Measurements from ENCODE around the gene ZNF264.

The ZNF264 gene

DNA sequence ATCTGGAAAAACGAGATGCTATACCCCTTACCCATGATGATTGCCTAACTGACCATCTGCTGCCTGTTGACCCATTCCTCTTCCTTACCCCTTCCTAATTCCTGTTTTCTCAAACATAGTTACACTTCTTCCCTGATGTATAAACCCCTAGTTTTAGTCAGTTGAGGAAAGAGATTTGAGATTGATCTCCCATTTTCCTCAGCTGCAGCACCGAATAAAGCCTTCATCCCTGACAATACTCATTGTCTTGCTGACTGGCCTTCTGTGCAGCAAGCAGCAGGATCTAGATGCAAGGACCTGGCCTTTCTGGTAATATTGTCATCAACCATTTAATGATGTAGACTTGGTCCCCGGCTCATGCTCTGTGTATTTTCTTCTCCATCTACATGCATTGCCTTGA lies 999 bp upstream of the ZNF264 start:
- peaks cover 6% of the 10 kb centered on the region; the same call in 1 of the 2 replicates for H3K9me3 ChIP-seq (ENCODE audit: control insufficient read depth, insufficient read depth, low read depth, low read length)
- POLR2A ChIA-PET: interaction anchor here (0.8 to 2.1 kb wide), 2 partner anchors 12 to 160 kb away, joined by 3 to 17 read pairs; partner anchors contain the start of gene ZNF304
- no peak overlapping the region for H3K27ac ChIP-seq (ENCODE audit: extremely low read depth, low read depth, low read length)
- CTCF ChIA-PET: interaction anchor here (0.5 kb wide), 1 partner anchor 798 kb away, joined by 3 read pairs; no protein-coding TSS in a partner anchor
- no peaks in the 10 kb centered on the region for H3K4me1 ChIP-seq (ENCODE audit: control insufficient read depth, insufficient read depth, low read length)
- no peak for TF ChIP-seq ZNF560 (tag by site-specific recombination; IDR thresholded peaks at IDR 0.05; ENCODE audit: borderline replicate concordance)
- TF ChIP-seq ZBTB48 (tag by site-specific recombination; IDR thresholded peaks at IDR 0.05): no peak
- TF ChIP-seq, protein P1, sequence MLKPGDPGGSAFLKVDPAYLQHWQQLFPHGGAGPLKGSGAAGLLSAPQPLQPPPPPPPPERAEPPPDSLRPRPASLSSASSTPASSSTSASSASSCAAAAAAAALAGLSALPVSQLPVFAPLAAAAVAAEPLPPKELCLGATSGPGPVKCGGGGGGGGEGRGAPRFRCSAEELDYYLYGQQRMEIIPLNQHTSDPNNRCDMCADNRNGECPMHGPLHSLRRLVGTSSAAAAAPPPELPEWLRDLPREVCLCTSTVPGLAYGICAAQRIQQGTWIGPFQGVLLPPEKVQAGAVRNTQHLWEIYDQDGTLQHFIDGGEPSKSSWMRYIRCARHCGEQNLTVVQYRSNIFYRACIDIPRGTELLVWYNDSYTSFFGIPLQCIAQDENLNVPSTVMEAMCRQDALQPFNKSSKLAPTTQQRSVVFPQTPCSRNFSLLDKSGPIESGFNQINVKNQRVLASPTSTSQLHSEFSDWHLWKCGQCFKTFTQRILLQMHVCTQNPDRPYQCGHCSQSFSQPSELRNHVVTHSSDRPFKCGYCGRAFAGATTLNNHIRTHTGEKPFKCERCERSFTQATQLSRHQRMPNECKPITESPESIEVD (tag by site-specific recombination; IDR thresholded peaks at IDR 0.05): no peak
- TF ChIP-seq ZNF830 (tag by site-specific recombination; IDR thresholded peaks at IDR 0.05; ENCODE audit: low read depth): no peak
- TF ChIP-seq ZNF23 (tag by site-specific recombination; IDR thresholded peaks at IDR 0.05; ENCODE audit: borderline replicate concordance): no peak
- no peak for TF ChIP-seq ZNF10 (tag by site-specific recombination; IDR thresholded peaks at IDR 0.05)
- TF ChIP-seq ZNF660 (tag by site-specific recombination; IDR thresholded peaks at IDR 0.05): no peak
- no peak for TF ChIP-seq ZSCAN23 (tag by site-specific recombination; IDR thresholded peaks at IDR 0.05)
- no peak for TF ChIP-seq HOXA7 (CRISPR knock-in tag; IDR thresholded peaks at IDR 0.05; ENCODE audit: borderline replicate concordance)
- no peak for TF ChIP-seq ZNF776 (tag by site-specific recombination; IDR thresholded peaks at IDR 0.05; ENCODE audit: borderline replicate concordance)
- TF ChIP-seq KLF7 (tag by site-specific recombination; IDR thresholded peaks at IDR 0.05; ENCODE audit: borderline replicate concordance): no peak
- no peak for TF ChIP-seq ZNF624 (tag by site-specific recombination; IDR thresholded peaks at IDR 0.05)
- TF ChIP-seq ZIC2 (tag by site-specific recombination; IDR thresholded peaks at IDR 0.05): no peak
- TF ChIP-seq ZNF513 (tag by site-specific recombination; IDR thresholded peaks at IDR 0.05): no peak
- no peak for TF ChIP-seq ZNF768 (tag by site-specific recombination; IDR thresholded peaks at IDR 0.05)
- TF ChIP-seq ZNF350 (tag by site-specific recombination; IDR thresholded peaks at IDR 0.05): no peak
- no peak for TF ChIP-seq ZNF211 (tag by site-specific recombination; IDR thresholded peaks at IDR 0.05; ENCODE audit: low read depth)
- TF ChIP-seq ZBTB49 (tag by site-specific recombination; IDR thresholded peaks at IDR 0.05; ENCODE audit: low read depth): no peak
- TF ChIP-seq ZNF174 (tag by site-specific recombination; IDR thresholded peaks at IDR 0.05): no peak
- H3K36me3 ChIP-seq (ENCODE audit: control insufficient read depth in 2 of 2, insufficient read depth in 1 of 2, low read length in 2 of 2): peaks cover 20 to 25% of the 10 kb centered on the region in 2 experiments
- no peak overlapping the region for H3K4me3 ChIP-seq (ENCODE audit: low read depth, low read length)

DNA sequence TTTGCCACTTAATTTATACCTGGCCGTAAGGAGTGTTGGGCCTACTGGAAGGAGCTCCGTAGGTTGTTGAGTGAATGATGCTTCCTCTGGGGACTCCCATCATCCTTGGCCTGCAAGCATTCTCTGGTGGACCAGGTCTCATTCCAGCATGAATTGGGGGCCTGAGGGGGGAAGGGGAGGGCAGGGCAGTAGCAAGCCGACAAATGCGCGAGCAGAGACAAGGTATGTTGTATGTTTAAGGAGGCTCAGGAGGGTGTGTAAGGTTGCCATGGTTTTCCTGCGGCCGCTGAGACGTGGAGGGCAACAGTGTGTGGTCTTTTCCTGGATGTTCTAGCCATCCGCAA lies 749 bp downstream of the ZNF264 start:
- H3K4me3 ChIP-seq (ENCODE audit: low read depth, low read length): peak overlapping the region; percentile 97
- POLR2A ChIA-PET: interaction anchor here (0.5 to 2.1 kb wide), 4 partner anchors 10 to 48 kb away, joined by 3 to 17 read pairs (median 4); partner anchors contain the start of gene ZNF805
- no peaks in the 10 kb centered on the region for H3K4me1 ChIP-seq (ENCODE audit: control insufficient read depth, insufficient read depth, low read length)
- peaks cover 26 to 43% of the 10 kb centered on the region in 2 experiments for H3K36me3 ChIP-seq (ENCODE audit: control insufficient read depth in 2 of 2, insufficient read depth in 1 of 2, low read length in 2 of 2)
- peaks cover 6% of the 10 kb centered on the region; the same call in 1 of the 2 replicates for H3K9me3 ChIP-seq (ENCODE audit: control insufficient read depth, insufficient read depth, low read depth, low read length)
- CTCF ChIA-PET: no interaction called here
- H3K27ac ChIP-seq (ENCODE audit: extremely low read depth, low read depth, low read length): peak overlapping the region; percentile 89
- TF ChIP-seq, protein P2, sequence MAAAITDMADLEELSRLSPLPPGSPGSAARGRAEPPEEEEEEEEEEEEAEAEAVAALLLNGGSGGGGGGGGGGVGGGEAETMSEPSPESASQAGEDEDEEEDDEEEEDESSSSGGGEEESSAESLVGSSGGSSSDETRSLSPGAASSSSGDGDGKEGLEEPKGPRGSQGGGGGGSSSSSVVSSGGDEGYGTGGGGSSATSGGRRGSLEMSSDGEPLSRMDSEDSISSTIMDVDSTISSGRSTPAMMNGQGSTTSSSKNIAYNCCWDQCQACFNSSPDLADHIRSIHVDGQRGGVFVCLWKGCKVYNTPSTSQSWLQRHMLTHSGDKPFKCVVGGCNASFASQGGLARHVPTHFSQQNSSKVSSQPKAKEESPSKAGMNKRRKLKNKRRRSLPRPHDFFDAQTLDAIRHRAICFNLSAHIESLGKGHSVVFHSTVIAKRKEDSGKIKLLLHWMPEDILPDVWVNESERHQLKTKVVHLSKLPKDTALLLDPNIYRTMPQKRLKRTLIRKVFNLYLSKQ (tag by site-specific recombination; IDR thresholded peaks at IDR 0.05; ENCODE audit: borderline replicate concordance): no peak
- TF ChIP-seq ZBTB17 (tag by site-specific recombination; IDR thresholded peaks at IDR 0.05): no peak
- 0 out of 2 replicates have a peak, but pooled peaks have one; percentile 1 for TF ChIP-seq GLIS2 (tag by site-specific recombination; IDR thresholded peaks at IDR 0.05)
- no peak for TF ChIP-seq BCL11B (tag by site-specific recombination; IDR thresholded peaks at IDR 0.05; ENCODE audit: low read depth)
- TF ChIP-seq KLF10 (tag by site-specific recombination; IDR thresholded peaks at IDR 0.05): no peak
- TF ChIP-seq, protein P3, sequence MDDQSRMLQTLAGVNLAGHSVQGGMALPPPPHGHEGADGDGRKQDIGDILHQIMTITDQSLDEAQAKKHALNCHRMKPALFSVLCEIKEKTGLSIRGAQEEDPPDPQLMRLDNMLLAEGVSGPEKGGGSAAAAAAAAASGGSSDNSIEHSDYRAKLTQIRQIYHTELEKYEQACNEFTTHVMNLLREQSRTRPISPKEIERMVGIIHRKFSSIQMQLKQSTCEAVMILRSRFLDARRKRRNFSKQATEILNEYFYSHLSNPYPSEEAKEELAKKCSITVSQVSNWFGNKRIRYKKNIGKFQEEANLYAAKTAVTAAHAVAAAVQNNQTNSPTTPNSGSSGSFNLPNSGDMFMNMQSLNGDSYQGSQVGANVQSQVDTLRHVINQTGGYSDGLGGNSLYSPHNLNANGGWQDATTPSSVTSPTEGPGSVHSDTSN (CRISPR knock-in tag; IDR thresholded peaks at IDR 0.05): no peak
- TF ChIP-seq ZNF426 (tag by site-specific recombination; IDR thresholded peaks at IDR 0.05): no peak
